Suppressor macrophage treated with lipopolysaccharide for 1 hour (primary cell): ENCODE results near the gene SLC52A3.
"Not testable (repeated sequence)": the region's sequence is repeated elsewhere in the genome, so short reads cannot be mapped to it uniquely, and the experiment has no call there.

ENCODE experiments used
- DNase-seq, 3 donors: peaks; one replicate each; pipeline ENCODE4 v3.0.0-alpha.2; 2020 to 2022

The SLC52A3 gene

GRCh38 chr20:725491-725890, 42.8 kb downstream of the SLC52A3 start:
- no peak for DNase-seq

- not testable (repeated sequence) for DNase-seq
These were observed 43.5 kb downstream of the SLC52A3 start for GRCh38 chr20:724797-725196.

GRCh38 chr20:723756-724155, 44.5 kb downstream of the SLC52A3 start:
- no peak for DNase-seq

GRCh38 chr20:722822-723644, 45.3 kb downstream of the SLC52A3 start:
- DNase-seq, result no peak

GRCh38 chr20:721876-722275, 46.4 kb downstream of the SLC52A3 start:
- DNase-seq, result no peak

GRCh38 chr20:719816-720215, 48.5 kb downstream of the SLC52A3 start:
- DNase-seq, result no peak

GRCh38 chr20:719068-719467, 49.2 kb downstream of the SLC52A3 start:
- no peak for DNase-seq

- DNase-seq, result no peak
These were observed 50.5 kb downstream of the SLC52A3 start for GRCh38 chr20:717832-718231.

- DNase-seq, result no peak
These were observed 51.0 kb downstream of the SLC52A3 start for GRCh38 chr20:717271-717670.

- no peak for DNase-seq
These were observed 53.8 kb downstream of the SLC52A3 start for GRCh38 chr20:714453-714852.

GRCh38 chr20:711576-711975, 56.7 kb downstream of the SLC52A3 start:
- DNase-seq, result no peak

GRCh38 chr20:710780-711450, 57.4 kb downstream of the SLC52A3 start:
- DNase-seq, result no peak
